G401.6 (cell line): ENCODE data around the gene BRF1.
"Not testable (repeated sequence)": the region's sequence is repeated elsewhere in the genome, so short reads cannot be mapped to it uniquely, and the experiment has no call there.

Experiments
- FAIRE-seq: peaks from 2 replicates; lab custom pipeline; 2012; peaks lifted over from hg19 to GRCh38; lab: Jason Lieb, UNC

BRF1 gene

DNA sequence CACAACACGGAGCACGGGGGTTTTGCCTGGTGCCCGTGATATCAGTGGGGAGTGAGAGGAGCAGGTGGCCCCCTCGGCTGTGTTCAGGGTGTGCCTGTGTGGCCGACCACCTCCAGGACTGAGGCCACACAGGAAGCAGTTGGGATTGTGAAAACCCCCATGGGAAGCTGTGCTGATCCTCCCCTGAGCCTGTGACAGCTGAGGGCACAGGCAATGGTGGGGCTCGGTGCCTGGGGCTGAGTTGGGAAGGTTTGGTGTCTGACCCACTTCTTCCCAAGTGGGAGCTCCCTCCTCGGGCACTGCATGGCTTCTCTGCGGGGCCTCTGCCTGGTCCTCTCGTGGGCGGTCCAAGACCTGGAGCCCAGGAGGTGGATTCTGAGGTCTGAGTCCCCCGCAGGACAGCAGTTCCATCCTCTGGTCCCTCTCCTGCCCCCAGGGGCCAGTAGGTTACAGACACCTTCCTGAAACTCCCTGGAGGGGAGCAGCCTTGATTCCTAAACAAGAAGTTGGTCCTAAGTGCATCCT lies 31.6 kb upstream of the BRF1 start:
- no peak for FAIRE-seq

- no peak for FAIRE-seq
Observed at GRCh38 chr14:105331575-105332349, 31.0 kb upstream of the BRF1 start.

DNA sequence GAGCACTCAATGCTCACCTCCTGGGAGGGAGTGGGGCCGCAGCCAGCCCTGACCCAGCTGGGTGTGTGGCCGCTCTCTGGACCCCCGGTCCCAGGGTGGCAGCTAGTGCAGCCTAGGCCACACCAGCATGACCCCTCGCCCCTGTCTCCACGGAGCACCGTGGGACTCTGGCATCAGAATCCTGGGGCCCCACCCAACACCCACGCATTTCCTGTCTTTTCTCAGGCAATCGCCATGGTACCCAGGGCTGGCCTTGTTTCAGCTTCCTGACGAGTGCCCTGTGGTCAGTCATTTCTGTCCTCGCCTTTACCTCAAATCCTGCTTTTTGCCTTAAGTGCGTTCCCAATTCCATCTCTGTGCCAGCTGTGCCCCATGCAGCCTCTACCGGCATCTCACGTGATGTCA lies 29.7 kb upstream of the BRF1 start:
- FAIRE-seq, result no peak

DNA sequence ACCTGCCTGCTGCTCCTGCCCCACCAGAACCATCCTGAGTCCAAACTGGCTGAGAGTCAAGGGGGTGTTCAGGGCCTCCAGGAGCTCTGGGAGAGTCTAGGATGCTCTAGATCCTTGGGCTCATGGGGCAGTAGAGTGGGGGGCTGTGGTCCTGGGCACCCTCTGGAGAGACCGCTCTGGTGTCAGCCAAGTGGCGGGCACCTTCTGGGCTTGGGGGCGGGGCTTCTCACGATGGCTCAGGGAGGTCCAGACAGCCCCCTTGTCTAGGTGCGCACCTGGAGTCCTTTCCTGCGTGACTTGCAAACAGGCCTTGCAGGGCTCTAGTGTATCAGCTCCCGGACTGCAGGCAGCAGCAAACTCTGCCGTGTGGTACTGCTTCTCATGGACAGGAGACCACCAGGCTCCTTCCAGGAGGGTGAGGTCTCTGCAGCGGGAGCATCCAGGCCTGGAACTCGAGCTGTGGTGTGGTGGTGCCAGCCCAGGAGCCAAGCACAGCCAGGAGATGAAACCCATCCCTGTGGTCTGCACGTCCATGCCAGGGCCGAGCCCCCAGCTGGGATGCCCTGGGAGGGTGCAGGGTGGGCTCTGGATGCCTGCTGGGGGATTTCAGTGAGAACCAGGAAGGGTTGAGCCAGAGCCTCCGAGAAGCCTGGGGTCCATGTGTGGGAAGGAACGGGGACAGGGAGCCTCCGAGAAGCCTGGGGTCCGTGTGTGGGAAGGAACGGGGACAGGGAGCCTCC lies 28.8 kb upstream of the BRF1 start:
- no peak for FAIRE-seq

- FAIRE-seq, result no peak
Observed at GRCh38 chr14:105328678-105329390, 28.0 kb upstream of the BRF1 start.

DNA sequence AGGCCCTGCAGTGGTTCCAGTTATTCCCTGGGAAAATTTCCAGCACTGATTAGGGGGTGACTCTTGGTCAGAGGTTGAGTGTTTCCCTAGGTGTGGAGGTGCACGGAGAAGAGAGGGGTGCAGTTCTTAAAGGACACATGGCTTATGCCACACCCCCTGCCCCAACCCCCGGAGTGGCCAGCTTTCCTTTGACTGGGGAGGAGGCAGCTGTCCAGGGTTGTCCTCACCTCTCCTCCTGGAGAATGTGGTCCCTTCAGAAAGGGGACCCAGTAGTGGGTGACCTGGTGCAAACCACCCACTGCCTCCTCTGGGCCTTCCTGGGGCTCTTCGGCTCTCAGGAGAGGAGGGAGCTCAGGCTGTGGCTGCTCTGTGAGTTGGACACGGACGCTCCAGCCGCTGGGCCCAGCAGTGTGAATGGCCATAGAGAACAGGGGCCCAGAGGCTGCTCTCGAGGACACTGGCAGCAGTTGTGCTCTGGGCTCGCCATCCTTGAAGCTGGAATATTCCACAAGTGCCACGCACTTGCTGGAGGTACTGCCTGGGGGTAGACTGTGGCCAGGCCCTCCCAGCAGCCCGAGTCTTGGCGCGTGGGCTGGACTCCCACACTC lies 27.4 kb upstream of the BRF1 start:
- FAIRE-seq, result no peak

GRCh38 chr14:105327695-105328045 lies 26.9 kb upstream of the BRF1 start:
- FAIRE-seq, result not testable (repeated sequence)

DNA sequence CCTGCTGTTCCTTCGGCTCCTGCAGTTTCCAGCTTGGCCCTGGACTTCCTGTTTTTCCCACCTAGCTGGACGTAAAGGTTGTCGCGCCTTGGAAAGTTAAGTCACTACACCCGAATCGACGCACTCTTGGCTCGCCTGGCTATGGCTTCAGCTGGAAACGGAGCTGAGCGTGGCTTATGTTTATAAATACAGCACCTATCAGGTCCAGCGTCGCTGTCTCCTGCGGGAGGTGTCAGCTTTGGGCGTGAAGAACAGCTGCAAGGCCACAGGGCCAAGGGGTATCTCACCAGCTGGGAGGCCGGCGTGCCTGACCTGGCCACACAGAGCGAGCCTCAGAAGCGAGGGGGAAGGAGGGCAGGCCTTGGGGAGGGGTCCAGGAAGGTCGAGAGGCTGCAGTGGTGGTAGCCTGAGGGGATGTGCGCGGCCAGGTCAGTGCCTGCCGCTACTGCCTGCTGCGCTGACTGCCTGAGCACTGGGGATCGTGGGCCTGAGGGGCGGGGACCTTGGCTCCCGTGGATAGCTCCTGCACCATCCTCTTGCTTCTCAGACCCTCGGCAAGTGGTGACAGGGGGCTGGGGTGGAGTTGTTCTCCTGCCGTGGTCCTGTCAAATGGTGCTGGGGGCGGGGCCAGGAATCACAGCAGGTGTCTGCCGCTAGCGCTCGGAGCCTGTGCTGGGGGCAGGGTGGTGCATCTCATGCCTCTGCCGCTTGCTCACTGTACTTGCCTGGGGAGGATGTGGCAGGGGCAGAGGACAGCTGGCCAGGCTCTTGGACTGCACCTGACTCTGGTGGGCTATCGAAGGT lies 26.3 kb upstream of the BRF1 start:
- no peak for FAIRE-seq

DNA sequence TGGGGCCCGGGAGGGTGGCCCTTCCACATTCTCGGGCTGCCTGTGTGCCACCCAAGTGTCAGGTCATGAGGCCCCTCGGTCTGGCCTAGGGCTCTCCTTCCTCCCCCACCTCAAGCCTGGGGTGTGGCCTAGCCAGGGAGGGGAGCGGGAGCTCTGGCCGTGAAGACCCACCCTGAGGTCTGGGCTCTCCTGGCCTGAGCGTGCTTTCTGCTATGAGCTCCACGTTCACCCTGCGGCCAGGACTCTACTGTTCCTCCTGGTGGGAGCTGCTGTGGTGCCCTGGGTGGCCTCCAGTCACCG lies 25.7 kb upstream of the BRF1 start:
- FAIRE-seq, result no peak

- FAIRE-seq, result no peak
Observed at GRCh38 chr14:105325716-105326567, 25.1 kb upstream of the BRF1 start.

- no peak for FAIRE-seq
Observed at GRCh38 chr14:105325303-105325702, 24.5 kb upstream of the BRF1 start.

DNA sequence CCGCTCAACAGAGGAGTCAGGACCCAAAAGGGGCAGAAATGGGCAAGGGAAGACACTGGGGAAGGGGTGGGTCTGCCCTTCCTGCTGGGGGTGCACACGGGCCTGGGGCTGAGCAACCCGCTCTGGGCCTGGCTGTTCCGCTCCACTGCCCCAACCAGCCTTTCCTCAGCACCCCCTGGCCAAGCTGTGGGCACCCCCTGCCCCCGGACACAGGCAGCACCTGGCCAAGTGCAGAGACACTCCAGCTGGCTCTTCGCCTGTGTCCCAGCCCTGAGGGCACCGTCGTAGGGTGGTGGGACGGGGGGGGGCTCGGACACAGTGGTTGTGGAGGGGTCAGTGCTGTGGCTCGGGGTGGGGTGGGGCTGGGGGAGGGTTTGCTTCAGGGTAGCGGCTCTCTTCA lies 24.1 kb upstream of the BRF1 start:
- no peak for FAIRE-seq

DNA sequence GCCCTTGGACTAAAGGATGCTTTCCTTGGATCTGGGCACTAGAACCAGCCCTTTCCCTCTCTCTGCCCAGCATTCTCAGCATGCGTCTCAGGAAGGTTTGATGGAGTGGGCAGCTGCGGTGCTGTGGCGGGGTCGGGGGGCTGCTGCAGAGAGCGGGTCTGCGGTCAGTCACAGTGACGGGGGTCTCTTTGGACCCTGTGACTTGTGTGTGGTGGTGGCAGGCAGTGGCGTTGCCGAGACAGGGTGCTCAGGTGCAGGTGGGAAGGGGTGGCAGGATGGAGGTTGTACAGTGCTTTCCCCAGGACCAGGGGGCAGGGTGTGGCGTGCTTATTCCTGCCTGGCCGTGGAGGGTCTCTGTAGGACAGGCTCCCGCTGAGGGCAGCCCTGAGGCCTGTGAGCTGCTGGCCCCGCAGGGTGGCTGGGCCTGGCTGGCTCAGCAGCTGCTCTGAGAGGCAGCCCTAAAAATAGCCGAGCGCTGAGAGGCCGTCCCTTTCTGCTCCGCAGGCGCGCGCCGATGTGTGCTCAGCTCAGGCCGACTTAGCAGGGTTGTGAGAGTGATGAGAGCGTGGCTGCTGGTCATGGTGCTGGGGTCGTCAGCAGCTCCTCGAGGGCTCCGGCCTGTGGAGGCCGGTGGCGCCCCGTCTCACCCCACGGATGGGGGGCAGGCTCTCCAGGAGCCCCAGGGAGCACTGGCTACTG lies 23.4 kb upstream of the BRF1 start:
- no peak for FAIRE-seq

DNA sequence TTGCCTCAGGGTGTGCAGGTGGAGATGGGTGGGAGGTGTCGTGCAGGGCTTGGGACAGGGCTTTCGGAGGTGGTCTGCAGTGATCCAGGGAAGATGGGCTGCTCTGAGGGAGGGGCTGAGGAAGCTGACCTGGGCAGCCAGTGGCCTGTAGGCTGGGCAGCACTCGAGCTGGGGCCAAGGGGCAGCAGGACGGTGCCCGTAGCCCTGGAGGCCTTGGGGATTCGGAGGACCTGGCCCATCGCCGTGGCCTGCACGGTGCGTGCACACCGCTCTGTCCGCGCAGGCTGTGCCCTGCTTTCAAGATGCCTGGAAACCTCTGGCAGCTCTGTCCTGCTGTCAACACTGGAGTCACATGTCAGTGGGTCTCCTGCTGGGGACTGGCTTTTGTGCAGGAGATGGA lies 22.9 kb upstream of the BRF1 start:
- FAIRE-seq, result no peak

- FAIRE-seq, result no peak
Observed at GRCh38 chr14:105322791-105323556, 22.2 kb upstream of the BRF1 start.

DNA sequence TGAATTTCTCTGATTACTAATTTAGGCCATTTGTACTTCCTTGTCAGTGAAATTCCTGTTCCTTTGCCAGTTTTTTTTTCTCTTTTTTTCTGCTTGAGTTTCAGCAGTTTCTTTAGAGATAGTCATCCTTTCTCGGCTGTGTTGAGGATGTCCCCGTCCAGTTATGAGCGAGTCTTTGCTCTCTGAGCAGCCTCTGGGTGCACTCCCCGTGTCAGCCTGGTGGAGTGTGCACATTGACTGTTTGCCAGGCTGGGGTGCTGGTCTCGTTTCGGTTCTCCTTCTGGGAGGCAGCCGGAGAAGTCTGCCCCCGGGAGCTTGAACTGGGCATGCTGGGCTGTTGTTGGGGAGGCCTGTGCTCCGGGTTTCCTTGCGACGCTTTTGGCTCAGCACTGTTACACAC lies 16.7 kb upstream of the BRF1 start:
- no peak for FAIRE-seq

DNA sequence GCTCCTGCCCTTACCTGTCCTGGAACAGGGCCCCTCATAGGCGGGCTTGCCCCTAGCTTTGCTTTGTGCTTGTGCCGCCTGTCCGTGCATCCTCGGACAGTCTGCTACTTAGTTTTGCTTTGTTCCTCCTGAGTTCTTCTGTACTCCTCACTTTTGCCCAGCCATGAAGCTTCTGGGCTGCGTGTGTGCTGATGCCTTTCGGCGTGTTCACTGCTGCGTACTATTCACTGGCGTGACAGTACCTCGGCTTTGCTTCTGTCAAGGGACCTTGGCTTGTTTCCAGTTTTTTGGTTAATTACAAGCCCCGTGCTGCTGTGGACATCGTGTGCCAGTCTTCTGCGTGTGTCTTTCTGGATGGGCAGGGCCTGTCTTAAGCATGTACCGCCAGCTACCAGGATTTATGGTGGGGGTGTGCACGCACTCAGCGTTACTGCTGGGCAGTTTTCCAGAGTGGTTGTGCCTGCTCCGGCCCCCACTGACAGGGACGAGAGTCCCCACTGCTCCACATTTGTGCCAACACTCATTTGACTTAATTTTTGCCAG lies 16.2 kb upstream of the BRF1 start:
- FAIRE-seq, result no peak

DNA sequence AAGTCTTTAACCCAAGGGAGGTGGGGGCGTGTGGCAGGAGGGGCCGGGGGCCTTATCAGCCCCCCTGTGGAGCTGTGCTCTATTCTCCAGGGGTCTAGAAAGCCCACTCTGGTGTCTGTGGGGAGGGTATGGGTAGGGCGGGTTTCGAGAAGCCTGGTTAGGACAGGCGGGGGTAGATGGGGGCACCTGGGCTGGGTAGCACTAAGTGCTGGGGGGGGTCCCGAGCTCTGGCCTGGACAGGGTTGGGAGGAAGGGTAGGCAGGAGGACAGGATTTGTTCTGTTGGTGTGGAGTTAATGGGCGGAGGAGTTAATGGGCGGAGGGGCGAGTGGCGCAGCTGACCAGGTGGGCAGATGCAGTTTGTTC lies 15.8 kb upstream of the BRF1 start:
- FAIRE-seq, result no peak

DNA sequence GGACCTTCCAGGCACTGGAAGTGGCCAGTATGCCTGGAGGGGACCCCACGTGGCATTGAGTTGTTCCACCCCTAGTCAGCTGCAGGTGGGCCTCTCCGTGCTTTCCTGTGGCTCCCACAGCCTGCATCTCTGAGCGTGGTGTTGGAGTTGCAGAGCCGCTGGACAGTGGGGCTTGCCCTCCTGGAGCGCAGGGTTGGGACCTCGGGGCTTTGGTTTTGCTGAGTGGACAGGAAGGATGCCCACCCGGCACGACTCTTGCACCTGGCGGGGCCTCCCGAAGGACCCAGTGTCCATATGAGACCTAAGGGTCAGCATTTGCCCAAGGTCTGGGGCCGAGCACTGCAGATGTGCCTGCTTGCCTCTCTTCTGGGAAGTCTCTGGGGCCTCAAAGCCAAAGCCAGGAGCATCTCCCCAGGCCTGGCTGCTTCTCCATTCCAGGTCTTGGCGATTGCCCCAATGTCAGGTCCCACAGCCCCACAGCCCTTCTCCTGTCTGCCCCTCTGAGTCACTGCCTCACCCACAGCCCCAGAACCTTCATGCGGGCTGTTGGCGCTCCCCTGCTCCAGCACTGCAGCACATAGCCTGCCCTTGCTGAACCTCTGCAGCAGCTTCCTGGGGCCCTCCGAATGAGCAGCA lies 15.3 kb upstream of the BRF1 start:
- no peak for FAIRE-seq
